ENCODE data around the gene DDX60. TPM values are rescaled to one million over a fixed set of nuclear protein-coding genes. Genes with fewer than 3 reads are reported as not detected.

Gene DDX60
- total and polyA plus RNA-seq, 4 donors: 2.9 to 11.3 (median 7.0) TPM

- Histone ChIP-seq H3K36me3 (ENCODE audit: control insufficient read depth in 4 of 4, insufficient read depth in 3 of 4, low read depth in 1 of 4, low read length in 3 of 4) (peaks cover 6 to 19% (median 14%) of the 10 kb centered on the region in 4 donors), H3K9me3 (ENCODE audit: control insufficient read depth in 4 of 4, low read length in 3 of 4) (no peaks in the 10 kb centered on the region), H3K9ac (ENCODE audit: low read depth in 1 of 2, low read length in 2 of 2) (no peak overlapping the region), H3K4me3 (ENCODE audit: low read depth in 1 of 3, low read length in 3 of 3) (no peak overlapping the region), H3K4me1 (ENCODE audit: control insufficient read depth in 4 of 4, insufficient read depth in 4 of 4, low read length in 3 of 4) (no peaks in the 10 kb centered on the region), H3K27me3 (ENCODE audit: control insufficient read depth in 4 of 4, insufficient read depth in 4 of 4, low read length in 3 of 4) (no peaks in the 10 kb centered on the region), H3K27ac (ENCODE audit: low read depth in 1 of 2, low read length in 2 of 2) (no peak overlapping the region)
- DNase-seq (ENCODE audit: low spot score): no peak
- 99% methylated on average over 1 of the region's 1 CpG for WGBS
- TF ChIP-seq GABPA (IDR thresholded peaks at IDR 0.05 in 1 of 2, conservative IDR thresholded peaks at IDR 0.05 in 1 of 2) (no peak), RAD21 (IDR thresholded peaks at IDR 0.05) (no peak), SP1 (IDR thresholded peaks at IDR 0.05) (no peak), TAF1 (conservative IDR thresholded peaks at IDR 0.05) (no peak), FOXA2 (IDR thresholded peaks at IDR 0.05) (no peak), RXRA (IDR thresholded peaks at IDR 0.05) (no peak), EGR1 (IDR thresholded peaks at IDR 0.05; ENCODE audit: low read depth in 2 of 2) (no peak), JUND (IDR thresholded peaks at IDR 0.05) (no peak), HNF4A (conservative IDR thresholded peaks at IDR 0.05) (no peak)
Measured at GRCh38 chr4:168263039-168263438, 55.5 kb downstream of the DDX60 start.

- peaks cover 7 to 22% (median 19%) of the 10 kb centered on the region in 4 donors for H3K36me3 ChIP-seq (ENCODE audit: control insufficient read depth in 4 of 4, insufficient read depth in 3 of 4, low read depth in 1 of 4, low read length in 3 of 4)
- no peaks in the 10 kb centered on the region for H3K27me3 ChIP-seq (ENCODE audit: control insufficient read depth in 4 of 4, insufficient read depth in 4 of 4, low read length in 3 of 4)
- WGBS: 96% methylated on average over 1 of the region's 1 CpG
- no peak for DNase-seq (ENCODE audit: low spot score)
- no peaks in the 10 kb centered on the region for H3K4me1 ChIP-seq (ENCODE audit: control insufficient read depth in 4 of 4, insufficient read depth in 4 of 4, low read length in 3 of 4)
- no peak for TF ChIP-seq JUND (IDR thresholded peaks at IDR 0.05)
- TF ChIP-seq ATF3 (IDR thresholded peaks at IDR 0.05): no peak
- TF ChIP-seq ZBTB33 (IDR thresholded peaks at IDR 0.05): no peak
- TF ChIP-seq TAF1 (conservative IDR thresholded peaks at IDR 0.05): no peak
- no peak for TF ChIP-seq REST (IDR thresholded peaks at IDR 0.05)
- TF ChIP-seq RAD21 (IDR thresholded peaks at IDR 0.05): no peak
- no peak for TF ChIP-seq YY1 (IDR thresholded peaks at IDR 0.05)
- TF ChIP-seq HNF4A (conservative IDR thresholded peaks at IDR 0.05): no peak
- no peak for TF ChIP-seq EGR1 (IDR thresholded peaks at IDR 0.05; ENCODE audit: low read depth in 2 of 2)
- TF ChIP-seq FOXA1 (IDR thresholded peaks at IDR 0.05): no peak
- no peak for TF ChIP-seq MAX (IDR thresholded peaks at IDR 0.05)
- H3K9me3 ChIP-seq (ENCODE audit: control insufficient read depth in 4 of 4, low read length in 3 of 4): no peaks in the 10 kb centered on the region
- H3K27ac ChIP-seq (ENCODE audit: low read depth in 1 of 2, low read length in 2 of 2): no peak overlapping the region
- no peak overlapping the region for H3K9ac ChIP-seq (ENCODE audit: low read depth in 1 of 2, low read length in 2 of 2)
- H3K4me3 ChIP-seq (ENCODE audit: low read depth in 1 of 3, low read length in 3 of 3): no peak overlapping the region
Measured at GRCh38 chr4:168259096-168259495, 59.5 kb downstream of the DDX60 start.
